GM19193 (cell line): Measurements from ENCODE around the gene POFUT1.

Source experiments
- POLR2A ChIP-seq: IDR thresholded peaks from 4 replicates; pipeline ENCODE4 v1.6.1; 2011; ENCODE audit not compliant: insufficient read depth, insufficient read length; ENCODE audit errors: extremely low read depth

Gene POFUT1

GRCh38 chr20:32207626-32208498 lies at the start of gene POFUT1, which contains the start of gene PLAGL2:
Gene POFUT1, plus strand, starts transcription at chr20:32207880. Its CDS starts 62 bp downstream, at chr20:32207942.
Gene PLAGL2, minus strand, starts transcription at chr20:32207743. Its CDS starts 5,565 bp downstream, at chr20:32202178.
- peak; percentile 89 for TF ChIP-seq POLR2A

DNA sequence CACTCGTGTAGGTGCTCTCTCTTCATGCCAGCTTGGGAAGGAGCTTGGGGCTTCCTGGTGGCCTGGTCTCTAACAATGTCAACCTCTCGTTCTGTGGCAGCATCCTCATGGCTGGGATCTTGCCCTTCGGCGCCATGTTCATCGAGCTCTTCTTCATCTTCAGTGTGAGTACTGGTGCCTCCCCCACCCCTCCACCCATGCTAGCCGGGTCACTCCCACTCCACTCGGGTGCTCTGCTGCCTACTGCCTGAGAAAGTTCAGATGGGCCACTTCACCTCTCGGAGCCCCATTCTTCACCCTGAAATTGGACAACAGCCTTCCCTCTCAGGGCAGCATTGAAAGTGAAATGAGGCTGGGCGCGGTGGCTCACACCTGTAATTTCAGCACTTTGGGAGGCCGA lies 49.3 kb upstream of the POFUT1 start:
- TF ChIP-seq POLR2A: no peak

- no peak for TF ChIP-seq POLR2A
Observed at GRCh38 chr20:32158943-32159660, 48.6 kb upstream of the POFUT1 start.

DNA sequence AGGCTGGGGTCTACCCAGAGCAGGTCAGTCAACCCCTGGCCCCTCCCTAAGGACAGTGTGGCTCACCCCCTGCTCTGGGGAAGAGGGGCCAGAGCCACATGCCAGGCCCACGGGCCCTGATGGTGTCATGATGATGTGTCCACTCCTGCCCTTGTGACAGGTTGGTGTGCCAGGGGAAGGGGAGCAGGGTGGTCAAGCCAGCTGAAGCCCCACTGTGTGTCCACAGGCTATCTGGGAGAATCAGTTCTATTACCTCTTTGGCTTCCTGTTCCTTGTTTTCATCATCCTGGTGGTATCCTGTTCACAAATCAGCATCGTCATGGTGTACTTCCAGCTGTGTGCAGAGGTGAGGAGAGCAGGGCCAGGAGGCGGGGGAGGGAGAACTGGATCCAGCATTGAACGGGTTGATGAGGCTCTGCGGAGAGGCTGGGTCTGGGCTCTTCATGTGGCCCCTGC lies 47.9 kb upstream of the POFUT1 start:
- no peak for TF ChIP-seq POLR2A

DNA sequence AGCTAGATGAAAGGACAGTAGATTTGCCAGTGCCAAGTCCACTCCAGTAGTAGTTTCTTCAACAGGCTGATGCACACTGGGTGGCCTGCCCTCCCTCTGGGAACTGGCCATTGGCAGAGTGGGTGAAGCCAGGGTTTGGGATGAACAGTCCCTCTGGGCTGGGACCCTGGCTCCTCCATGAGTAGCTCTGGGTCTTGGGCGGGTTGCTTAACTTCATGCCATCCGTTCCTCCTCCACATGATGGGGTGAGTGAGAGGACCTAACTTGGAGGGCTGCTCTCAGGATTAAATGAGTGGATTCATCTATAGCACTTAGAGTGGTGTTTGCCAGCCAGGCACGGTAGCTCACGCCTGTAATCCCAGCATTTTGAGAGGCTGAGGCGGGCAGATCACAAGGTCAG lies 47.3 kb upstream of the POFUT1 start:
- no peak for TF ChIP-seq POLR2A

DNA sequence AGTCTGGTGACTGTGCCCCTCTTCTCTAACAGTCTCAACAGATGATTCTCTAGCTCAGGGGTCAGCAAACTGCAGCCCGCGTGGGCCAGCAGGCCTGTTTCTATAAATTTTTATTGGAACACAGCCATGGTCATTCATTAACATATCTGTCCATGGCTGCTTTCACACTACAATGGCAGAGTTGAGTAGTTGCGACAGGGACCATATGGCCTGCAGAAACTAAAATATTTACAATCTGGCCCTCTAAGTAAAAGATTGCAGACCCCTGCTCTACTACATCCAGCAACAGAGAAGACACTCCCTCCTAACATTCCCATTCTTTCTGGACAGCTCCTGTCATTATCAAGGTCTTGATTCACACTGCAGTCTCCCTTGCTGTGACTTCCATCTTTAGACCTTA lies 45.3 kb upstream of the POFUT1 start:
- no peak for TF ChIP-seq POLR2A

DNA sequence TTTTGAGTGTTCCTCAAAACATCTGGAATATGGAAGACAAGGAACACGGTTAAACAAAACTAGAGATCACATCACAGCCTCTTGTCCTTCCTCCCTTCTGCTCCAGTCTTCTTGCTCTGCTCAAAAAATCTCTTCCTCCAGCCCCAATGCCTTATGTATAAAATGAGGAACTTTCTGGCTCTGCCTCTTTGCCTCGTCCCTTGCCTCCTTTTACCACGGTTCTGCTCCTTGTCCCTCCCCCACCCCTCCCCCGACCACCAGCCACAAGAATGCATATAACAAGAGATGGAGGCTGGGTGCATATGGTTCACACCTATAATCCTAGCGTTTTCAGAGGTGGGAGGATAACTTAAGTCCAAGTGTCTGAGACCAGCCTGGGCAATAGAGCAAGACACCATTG lies 43.7 kb upstream of the POFUT1 start:
- no peak for TF ChIP-seq POLR2A

DNA sequence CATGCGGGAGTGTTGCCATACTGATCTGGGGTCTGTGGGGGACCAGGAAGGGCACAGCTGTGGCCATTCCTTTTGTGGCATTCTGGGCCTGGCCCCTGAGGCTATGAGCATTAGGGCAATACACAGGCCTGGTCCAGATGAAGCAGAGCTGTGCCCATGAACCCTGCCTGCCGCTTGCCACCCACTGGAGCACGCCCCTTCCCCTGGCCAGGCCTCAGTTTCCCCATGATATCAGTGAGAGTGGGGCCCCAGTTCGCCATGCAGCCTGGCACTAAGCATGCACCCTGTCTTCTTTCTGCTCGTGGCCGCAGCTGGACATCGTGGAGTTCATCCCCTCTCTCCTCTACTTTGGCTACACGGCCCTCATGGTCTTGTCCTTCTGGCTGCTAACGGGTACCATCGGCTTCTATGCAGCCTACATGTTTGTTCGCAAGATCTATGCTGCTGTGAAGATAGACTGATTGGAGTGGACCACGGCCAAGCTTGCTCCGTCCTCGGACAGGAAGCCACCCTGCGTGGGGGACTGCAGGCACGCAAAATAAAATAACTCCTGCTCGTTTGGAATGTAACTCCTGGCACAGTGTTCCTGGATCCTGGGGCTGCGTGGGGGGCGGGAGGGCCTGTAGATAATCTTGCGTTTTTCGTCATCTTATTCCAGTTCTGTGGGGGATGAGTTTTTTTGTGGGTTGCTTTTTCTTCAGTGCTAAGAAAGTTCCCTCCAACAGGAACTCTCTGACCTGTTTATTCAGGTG lies 42.5 kb upstream of the POFUT1 start:
- TF ChIP-seq POLR2A: no peak

- no peak for TF ChIP-seq POLR2A
Observed at GRCh38 chr20:32165836-32166545, 41.7 kb upstream of the POFUT1 start.

GRCh38 chr20:32167552-32167951 lies 40.1 kb upstream of the POFUT1 start:
- TF ChIP-seq POLR2A: no peak

DNA sequence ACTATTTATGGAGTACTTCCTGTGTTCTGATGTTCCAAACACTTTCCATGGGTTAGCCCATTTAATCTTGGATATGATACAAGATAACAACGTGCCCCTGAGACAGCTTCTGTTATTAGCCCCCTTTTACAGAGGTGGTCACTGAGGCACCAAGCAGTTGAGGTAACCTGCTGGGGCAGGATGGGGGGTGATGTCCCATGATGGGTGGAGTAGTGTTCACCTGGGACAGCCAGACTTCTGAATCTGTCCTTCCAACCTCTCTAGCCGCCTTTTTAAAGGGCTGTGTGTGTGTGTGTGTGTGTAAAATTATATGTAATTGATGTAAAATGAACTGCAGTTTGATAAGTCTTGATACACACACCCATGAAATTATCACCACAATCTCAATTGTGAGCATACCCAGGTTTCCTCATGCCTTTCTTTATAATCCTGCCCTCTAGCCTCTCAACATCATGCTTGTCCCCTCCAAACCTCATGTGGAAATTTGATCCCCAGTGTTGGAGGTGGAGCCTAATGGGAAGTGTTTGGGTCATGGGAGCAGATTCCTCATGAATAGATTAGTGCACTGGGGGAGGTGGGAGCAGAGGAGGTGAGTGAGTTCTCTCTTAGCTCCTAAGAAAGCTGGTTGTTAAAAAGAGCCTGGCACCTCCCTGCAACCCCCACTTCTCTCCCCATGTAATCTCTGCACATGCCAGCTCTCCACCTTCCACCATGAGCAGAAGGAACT lies 39.3 kb upstream of the POFUT1 start:
- no peak for TF ChIP-seq POLR2A

- TF ChIP-seq POLR2A: no peak
Observed at GRCh38 chr20:32179515-32179914, 28.2 kb upstream of the POFUT1 start.

DNA sequence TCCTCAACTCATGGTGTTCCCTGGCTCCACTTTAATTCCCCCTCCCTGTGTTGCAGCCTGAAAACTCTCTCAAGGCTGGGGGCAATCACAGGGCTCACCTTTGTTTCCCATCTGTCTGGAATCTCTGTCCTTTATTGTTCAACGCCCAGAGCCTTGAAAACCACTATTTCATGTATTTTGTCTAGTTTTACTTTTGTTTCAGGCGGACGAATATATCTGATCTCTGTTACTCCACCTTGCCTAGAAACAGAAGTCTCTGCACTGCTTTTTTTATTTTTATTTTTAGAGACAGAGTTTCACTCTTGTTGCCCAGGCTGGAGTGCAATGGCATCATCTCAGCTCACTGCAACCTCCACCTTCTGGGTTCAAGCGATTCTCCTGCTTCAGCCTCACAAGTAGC lies 27.7 kb upstream of the POFUT1 start:
- no peak for TF ChIP-seq POLR2A

DNA sequence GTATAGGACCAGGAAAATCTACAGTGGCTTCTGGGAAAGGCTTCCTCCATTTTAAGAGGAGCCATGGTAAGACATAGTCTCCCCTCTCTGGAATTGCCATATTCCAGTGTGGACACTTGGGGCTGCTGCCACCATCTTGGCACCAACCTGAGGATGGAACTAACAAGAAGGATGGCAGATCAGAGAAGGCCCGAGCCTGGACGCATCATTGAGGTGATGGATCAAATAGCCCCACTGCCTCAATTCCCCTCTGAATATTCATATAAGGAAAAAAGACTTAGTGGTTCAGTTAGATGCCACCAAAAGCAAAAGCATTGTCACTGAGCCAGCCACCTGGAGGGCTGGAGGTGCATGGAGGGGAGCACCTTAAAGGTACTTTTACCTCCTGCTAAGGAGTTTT lies 26.1 kb upstream of the POFUT1 start:
- TF ChIP-seq POLR2A: no peak
